IMR-90 (cell line): Measurements from ENCODE around the gene MOCS1.

ENCODE experiments used
- BHLHE40 ChIP-seq: fragments of 150-350 bp; IDR thresholded peaks from 2 replicates; pipeline ENCODE4 v1.6.1; 2016; ENCODE audit warnings: mild to moderate bottlenecking, low read depth, low read length
- POLR2A ChIP-seq: IDR thresholded peaks from 2 replicates; pipeline ENCODE4 v1.6.1; 2012; ENCODE audit warnings: mild to moderate bottlenecking, low read depth, low read length
- SMC3 ChIP-seq: fragments of 150-350 bp; IDR thresholded peaks from 2 replicates; pipeline ENCODE4 v1.6.1; 2016; ENCODE audit warnings: low read depth, mild to moderate bottlenecking, antibody characterized with exemption, low read length, moderate library complexity

DNA sequence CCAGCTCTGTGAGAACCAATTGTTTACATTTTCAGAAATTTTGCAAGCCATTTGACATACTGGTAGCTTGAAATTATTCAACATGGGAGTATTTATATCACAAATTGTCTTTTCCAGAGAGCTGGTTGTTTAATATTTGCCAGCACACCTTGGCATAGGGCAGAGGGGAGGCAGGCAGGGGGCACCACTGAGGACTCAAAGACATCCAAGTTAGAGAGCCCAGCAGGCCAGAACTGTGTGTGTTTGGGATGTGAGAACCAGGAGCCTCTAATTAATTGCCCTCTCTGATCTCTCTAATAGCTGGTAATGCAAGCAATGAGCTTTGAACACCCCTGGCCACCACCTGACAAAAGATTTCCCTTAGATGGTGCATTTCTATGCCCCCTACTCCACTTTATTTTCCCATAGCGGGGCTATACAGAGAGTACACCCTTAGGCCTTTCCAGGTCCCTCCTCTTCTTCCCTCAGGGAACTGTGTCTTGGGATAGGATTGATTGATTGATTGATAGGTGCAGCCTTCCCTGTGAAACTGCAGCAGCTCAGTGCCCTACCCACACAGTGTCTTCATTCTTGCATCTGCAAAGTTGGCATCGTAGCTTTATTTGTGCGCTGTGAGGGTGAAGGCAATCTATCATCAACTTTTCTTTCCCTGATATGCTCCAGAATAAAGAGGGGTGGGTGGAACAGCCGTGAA, 29.2 kb downstream of the MOCS1 start:
- no peak for TF ChIP-seq BHLHE40
- no peak for TF ChIP-seq POLR2A
- TF ChIP-seq SMC3: no peak
